Medulla oblongata (tissue), 1 donor: ENCODE results near the gene HELLS.
A peak's percentile ranks its signal among the peaks of the same experiment; 100 is the strongest.
"Not testable (repeated sequence)": the region's sequence is repeated elsewhere in the genome, so short reads cannot be mapped to it uniquely, and the experiment has no call there.

ENCODE experiments used
- DNase-seq: peaks from one replicate; pipeline ENCODE4 v3.0.0-alpha.2; 2015; ENCODE audit errors: extremely low spot score

The HELLS gene

DNA sequence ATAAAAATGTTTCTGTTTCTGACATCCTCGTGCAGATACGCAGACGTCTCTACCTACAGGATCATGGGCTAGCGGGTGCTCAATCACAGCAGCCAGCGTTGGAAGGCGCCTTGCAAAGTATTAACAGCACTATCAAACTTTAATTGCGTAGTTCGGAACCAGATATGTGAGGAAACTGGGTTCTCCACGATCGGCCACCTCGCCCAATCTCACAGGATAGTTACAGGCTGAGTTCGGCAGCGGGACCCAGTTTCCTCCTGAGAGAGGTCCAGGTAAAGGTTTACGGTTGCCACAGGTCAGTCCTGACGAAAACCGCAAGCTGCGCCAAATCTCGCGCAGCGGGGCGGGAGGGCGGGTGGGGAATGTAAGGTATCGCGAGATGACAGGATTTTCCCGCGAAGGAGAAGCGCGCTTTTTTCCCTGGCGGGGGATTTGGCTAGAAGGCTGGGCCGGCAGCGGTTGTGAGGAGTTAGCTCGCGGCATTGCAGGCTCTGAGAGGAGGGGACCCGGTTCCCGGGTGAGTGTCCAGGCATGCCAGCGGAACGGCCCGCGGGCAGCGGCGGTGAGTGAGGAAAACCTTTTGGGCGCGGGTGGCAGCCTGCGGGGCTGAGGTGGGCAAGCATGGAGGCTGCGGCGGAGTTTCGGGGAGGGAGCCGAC, at the start of gene HELLS:
TSS of gene HELLS (plus strand) at position 398 of the 658 bp plus-strand sequence. CDS start at position 532, 134 bp downstream.
- peak; percentile 75 for DNase-seq

DNA sequence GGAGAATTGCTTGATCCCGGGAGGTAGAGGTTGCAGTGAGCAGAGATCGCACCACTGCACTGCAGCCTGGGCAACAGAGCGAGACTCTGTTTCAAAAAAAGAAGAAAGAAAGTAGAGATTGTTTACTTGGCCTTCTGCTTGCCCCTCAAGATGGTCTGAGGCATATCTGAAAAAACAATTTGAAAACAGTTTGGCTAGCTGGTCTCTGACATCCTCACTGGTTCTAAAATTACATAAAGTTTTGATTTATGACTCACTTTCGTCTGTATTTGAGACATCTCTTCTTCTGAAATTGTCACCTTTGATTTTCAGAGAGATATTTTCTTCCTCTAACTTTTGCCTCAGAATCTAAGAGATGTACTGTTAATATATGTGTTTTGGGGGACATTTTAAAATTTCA, 49.6 kb upstream of the HELLS start:
- DNase-seq = no peak

DNA sequence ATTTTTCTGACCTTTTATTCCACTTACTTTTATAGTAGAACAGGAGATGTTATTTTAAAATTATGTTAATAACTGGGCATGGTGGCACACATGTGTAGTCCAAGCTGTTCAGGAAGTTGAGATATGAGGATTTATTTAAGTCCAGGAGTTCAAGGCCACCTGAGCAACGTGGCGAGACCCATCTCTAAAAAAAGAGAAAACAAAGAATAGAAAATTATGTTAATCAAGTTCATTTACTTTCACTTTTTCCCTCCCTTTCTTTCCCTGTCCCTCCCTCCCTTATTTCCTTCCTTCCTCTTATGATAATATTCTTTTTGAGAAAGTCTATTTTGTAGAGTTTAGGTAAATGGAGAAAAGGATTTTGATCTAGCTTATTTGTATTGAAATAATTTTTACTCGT, 48.9 kb upstream of the HELLS start:
- DNase-seq = no peak

DNA sequence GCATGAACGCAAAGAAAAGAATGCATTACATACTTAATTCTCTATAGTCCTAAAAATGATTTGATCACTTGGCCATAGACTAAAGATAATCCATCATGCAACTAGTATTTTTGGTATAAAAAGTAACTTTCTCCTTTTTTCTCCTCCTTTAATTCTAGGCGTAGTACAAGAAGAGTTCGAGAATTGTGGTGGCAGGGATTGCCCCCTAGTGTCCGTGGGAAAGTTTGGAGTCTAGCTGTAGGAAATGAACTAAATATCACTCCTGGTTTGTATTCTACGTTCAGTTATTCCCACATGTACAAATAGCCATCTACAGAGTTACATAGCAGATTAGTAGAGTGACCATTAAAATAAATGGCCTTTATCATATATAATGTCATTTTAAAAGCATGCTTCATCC, 45.5 kb upstream of the HELLS start:
- no peak for DNase-seq

DNA sequence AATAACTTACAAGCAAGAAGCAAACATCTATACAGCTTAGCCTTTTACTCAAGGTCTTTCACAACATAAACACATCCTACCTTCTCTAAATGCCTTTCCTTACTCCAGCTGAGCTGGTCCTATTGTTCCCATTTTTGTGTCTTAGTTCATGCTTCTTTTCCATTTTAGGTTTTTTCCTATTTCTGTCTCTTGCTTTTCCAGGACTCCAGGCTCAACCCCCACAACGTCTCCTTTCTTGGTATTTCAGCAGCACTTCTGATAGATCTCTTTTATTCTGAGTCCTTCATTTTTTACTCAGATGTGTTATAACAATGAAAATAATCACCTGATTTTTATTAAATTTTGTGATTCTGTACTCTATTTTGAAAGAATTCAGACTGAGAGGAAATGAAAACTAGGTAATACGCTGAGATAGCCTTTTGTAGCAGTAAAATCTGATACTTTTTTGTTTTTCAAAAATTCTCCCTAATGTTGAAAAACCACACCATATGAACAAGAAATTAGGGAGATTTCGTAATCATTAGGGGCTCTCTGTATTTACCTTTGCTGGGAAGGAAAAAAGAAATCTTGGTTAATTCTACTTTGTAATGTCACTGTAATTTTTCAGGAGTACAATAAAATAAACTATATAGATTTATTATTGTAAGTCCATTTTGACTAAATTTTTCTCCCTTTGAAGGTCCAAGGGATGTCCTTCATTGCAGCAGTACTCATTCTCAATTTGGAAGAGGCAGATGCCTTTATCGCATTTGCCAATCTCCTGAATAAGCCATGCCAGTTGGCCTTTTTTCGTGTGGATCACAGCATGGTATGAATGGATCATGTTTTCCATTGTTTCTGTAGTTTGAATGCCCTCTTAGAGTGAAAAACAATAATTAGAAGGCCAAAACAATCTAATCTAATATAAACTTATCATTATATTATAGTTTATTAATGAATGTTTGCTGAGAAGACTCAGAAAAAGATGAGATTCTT, 24.0 kb upstream of the HELLS start:
- DNase-seq = no peak

DNA sequence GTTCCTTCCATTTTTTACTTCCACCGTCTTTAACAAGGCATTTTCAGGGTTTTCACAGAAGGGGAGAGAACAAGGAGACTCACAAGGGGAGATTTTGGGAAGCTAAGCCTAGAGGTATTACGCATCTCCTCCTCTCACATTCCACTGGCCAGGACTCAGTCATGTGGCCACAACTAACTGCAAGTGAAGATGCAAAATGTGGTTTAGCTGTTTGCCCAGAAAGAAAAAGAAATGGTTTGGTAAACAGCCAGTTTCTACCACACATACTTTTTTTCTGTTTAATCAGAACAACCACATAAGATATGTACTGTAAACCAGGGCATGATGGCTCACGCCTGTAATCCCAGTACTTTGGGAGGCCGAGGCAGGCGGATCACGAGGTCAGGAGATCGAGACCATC, 21.4 kb upstream of the HELLS start:
- no peak for DNase-seq

DNA sequence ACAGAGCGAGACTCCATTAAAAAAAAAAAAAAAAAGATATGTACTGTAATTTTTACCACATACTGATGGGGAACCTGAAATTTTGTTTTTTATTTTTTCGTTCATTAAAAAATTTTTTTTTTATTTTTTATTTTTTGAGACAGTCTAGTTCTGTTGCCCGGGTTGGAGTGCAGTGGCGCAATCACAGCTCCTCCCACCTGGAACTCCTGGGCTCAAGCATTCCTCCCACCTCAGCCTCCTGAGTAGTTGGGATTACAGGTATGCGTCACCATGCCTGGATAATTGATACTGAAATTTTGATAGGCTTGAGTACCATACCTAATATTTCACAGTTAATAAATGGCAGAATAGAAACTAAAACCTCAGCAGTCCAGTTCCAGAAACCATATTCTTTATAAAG, 20.9 kb upstream of the HELLS start:
- DNase-seq = no peak

DNA sequence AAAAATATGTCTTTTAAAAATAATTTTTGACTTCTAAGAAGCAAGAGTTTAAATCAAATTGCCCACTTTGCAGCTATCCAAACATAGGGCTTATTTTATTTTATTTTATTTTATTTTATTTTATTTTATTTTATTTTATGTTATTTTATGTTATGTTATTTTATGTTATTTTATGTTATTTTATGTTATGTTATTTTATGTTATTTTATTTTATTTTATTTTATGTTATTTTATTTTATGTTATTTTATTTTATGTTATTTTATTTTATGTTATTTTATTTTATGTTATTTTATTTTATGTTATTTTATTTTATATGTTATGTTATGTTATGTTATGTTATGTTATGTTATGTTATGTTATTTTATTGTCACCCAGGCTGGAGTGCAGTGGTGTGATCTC, 14.0 kb upstream of the HELLS start:
- DNase-seq = not testable (repeated sequence)

DNA sequence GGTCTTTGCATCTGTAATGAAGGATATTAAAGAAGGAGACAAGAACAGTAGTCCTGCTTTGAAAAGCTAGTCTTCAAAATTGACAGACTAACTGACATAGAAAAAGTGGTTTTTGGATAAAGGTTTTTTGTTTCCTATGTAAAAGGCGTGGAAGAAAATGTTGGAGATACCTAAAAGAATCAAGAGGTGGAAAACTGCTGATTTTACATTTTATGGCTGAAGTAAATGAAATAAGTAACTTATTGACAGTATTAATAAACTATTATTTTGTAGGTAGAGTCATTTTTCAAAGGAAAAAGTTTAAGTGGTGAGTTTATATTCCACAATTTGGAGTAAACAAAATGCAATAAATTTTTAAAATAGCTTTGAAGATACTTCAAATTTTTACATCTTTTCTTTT, 12.6 kb upstream of the HELLS start:
- DNase-seq = no peak

DNA sequence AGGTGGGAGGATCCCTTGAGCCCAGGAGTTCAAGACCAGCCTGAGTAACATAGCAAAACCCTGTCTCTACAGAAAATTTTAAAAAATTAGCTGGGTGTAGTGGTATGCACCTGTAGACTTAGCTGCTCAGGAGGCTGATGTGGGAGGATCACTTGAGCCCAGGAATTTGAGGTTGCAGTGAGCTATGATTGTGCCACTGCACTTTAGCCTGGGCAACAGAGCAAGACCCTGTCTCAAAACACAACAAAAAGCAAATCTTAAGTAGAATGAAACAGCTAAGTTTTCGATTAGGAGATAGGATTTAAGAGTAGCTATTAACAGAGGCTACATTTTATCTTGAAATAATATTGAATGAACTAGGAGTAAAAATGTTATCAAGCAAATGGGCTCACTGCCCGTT, 3.3 kb upstream of the HELLS start:
- not testable (repeated sequence) for DNase-seq

DNA sequence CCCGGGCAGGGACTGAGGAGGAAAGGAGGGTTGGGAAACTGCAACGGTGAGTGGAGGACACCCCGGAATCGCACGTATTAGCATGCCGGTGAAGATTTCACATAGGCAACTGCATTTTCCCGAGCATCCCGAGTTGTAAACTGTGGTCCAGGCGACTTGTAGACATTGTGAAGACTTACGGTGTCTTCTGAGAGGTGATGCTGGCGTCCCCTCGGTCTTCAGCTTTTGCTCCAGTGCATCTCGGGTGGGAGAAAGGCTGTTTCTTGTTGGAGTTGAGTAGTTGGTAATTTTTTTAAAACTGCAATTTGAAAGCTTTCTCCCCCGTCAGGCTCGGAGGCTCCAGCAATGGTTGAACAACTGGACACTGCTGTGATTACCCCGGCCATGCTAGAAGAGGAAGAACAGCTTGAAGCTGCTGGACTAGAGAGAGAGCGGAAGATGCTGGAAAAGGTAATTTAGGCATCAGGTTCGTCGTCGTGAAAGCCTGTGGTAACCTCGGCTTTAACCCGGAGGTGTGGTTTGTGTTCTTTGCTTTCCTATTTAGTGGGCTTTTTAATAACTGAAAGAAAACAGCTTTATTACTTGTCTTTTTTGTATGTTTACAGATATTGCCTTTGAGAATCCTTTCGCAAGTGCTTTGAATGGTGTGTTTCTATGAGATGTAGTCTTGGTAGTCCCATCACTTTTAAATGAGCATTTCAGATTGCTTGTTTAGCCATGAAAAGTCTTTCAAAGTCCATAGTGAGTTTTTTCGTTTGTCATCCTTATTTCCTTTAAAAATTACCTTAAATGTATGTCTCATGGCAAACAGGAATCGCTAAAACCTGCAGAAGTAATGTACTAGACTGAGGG, 687 bp downstream of the HELLS start:
- DNase-seq = peak; percentile 11

DNA sequence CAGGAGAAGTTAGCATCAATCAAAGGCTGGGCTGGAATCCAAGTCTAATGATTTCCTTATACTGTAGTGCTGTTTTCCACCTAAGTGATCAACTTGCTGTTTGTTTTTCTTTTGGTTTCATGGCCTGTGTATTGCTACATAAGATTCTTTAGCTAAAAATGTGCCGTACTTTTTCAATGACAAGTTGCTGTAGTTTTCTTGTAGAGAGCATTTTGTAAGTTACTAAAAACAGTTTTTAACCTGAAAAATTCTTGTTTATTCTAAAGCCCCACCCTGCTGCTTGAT, 1.3 kb downstream of the HELLS start:
- DNase-seq = no peak

DNA sequence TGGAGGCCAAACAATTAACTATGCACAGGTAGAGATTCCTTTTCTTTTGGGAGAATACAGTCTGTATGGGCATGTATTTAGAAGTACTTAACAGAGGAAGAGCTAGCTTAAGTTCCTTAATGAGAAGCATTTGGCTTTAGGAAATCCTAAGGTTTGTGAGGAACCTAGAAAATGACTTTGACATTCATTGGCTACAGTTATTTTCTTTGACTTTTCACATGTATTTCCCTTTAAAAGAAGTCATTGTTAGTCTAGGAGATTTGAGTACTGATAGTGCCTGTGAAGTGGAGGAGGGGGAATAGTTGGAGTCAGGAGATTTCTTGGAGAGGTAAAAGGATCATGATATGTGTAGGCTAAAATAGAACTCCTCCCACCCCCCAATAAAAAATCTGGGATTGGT, 3.6 kb downstream of the HELLS start:
- DNase-seq = no peak

DNA sequence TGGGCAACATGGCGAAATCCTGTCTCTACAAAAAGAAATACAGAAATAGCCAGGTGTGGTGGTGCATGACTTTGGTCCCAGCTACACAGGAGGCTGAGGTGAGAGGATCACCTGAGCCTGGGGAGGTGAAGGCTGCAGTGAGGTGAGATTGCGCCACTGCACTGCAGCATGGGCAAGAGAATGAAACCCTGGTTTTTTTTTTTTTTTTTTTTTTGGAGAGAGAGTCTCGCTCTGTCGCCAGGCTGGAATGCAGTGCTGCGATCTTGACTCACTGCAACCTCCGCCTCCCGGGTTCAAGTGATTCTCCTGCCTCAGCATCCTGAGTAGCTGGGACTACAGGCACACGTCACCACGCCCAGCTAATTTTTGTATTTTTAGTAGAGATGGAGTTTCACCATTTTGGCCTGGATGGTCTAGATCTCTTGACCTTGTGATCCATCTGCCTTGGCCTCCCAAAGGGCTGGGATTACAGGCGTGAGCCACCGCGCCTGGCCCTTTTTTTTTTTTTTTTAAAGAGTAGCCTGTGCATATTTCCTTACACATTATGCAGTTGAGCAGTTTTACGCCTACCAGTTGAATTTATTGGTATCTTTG, 22.2 kb downstream of the HELLS start:
- not testable (repeated sequence) for DNase-seq

DNA sequence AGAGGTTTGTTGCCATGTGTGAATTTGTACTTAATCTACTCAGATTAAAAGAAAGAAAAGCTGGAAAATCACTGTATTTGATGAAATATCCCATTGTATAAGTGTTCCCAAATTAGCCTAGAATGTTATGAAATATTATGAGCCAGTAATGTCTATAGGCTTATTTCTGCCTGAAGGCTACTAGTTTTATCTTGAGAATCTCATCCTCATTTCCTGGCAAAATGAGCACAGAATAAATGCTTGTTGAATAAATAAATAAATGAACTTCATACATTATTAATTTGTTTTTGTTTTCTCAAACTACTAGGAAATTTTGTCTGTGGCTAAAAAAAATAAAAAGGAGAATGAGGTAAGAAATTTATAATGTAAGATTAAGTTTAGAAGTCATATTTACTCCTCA, 25.5 kb downstream of the HELLS start:
- no peak for DNase-seq

DNA sequence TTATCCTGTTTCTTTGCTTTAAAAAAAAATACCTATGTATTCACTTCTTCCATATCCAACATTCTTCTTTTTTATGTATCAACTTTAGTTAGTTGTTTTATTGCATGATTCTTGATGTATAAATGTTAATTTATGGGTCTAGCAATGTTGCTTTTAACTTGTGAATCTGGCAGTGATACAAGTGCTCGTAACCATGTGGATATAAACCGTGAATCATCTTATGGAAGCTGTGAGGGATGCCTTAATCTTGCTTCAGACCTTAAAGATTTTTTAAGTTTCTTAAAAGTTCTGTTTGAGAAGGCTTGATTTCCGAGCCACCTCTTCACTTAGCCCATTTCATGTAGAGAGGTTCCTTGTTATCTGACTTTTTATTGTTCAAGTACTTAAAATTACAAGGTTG, 25.9 kb downstream of the HELLS start:
- no peak for DNase-seq

DNA sequence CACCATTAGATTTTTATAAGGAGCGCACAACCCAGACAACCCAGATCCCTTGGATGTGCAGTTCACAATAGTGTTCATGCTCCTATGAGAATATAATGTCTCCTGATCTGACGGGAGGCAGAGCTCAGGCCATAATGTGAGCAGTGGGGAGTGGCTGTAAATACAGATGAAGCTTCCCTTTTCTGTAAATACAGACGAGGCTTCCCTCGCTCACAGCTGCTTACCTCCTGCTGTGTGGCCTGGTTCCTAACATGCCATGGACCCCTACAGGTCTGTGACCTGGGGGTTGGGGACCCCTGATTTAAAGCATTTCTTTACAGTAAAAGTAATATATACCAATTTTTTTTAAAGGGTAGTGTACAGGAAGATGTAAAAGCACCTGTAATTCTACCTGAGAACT, 33.2 kb downstream of the HELLS start:
- DNase-seq = no peak

DNA sequence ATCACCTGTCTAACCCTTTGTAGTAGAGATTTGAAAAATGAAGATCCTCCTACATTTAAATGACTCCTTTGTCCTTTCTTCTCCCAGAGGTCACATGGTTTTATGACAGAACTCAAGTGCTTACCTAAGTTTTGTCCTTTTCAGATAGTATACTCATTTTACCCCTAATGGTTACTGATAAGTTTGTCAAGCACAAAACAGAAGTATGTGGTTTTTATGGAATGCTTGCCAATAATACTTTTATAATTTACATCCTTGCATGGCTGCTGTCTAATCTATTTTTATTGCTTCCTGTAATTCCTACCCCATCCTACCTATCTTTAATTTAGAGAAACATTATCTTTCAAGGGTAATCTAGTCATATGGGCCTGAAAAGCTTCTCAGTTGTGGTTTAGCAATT, 37.5 kb downstream of the HELLS start:
- DNase-seq = no peak

DNA sequence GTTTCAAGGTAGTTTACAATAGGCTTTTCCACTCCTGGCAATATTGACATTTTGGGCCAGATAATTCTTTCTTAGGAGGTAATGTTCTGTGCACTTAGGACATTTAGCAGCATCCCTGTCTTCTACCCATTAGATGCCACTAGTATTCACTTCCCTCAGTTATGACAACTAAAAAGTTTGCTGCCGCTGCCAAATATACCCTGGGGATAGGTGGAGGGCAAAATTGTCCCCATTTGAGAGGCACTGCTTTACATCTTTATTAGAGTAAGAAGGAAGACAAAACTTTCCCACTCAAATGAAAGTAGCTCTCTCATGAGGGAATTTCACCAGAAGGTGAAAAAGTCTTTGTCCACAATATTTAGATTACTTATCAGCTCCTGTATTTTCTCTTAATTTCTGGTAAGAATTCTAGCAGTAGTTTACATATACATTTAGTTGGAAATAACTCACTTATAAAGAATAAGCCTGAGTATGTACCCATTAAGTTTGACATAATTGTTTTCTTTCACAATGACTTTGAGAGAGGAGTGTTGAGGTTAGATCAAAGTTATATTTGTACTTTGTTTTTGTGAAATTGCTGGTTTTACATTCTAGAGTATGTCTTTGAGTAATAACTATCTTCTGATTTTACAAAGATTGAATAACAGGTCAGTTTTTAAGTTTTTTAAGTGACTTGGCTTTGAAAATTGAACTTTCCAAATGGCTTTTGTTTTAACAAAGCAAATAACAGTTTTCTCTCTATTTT, 46.0 kb downstream of the HELLS start:
- no peak for DNase-seq

DNA sequence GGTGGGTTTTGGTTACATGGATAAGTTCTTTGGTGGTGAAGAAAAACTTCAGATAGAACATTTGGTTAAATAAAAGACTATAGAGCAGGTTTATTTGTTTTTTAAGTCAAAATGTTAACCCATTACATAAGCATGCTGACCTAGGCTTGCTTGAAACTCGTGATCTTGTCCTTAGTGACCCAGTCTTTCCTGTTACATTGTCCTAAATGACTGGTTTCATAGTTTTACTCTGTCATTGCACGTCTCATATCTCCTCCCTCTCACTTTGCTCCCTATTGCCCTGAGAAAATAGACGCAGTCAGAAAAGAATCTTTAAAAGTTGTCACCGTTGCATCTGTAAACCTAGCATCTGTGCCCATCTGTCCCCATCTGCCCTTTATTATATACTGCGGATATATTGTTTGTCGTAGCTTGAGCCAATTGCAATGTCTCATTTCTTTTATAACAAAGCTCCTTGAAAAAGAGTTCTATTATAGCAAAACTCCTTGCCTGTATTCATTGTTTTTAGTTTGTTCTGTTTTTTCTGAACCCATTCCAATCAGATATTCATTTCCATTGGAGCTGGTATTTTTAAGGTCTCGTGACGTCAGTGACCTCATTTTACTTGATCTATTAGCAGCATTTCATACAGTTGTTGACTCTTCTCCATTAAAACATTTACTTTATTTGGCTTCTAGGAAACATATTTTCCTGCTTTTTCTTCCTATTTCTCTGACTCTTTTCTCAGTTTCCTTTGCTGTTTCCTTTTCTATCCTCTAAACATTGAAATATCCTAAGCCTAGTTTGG, 57.3 kb downstream of the HELLS start:
- DNase-seq = no peak

DNA sequence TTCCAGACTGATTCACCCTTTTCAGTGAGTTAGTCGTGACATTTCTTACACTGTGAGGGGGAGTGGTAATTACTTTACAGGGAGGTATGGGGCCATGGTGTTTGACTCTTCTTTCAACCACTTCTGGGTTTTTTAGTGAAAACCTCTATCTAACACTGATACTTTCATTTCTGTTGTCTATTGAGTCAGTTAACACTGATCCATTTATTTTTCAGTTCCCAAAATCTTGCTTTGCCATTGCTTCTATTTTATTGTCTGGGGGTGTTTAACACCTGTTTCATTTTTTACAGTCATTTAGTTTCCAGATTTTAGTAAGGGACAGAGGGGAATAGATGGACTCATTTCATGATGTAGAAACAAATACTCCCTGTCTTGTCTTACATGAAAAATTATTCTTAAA, 61.5 kb downstream of the HELLS start:
- DNase-seq = no peak
